ENCODE data around the gene TRIM14.
"Not testable (repeated sequence)": the region's sequence is repeated elsewhere in the genome, so short reads cannot be mapped to it uniquely, and the experiment has no call there.

The TRIM14 gene

GRCh38 chr9:98043915-98044314 lies 75.1 kb downstream of the TRIM14 start:
- no peak for DNase-seq

- DNase-seq = no peak
These were observed 78.8 kb downstream of the TRIM14 start for GRCh38 chr9:98040212-98040611.

- DNase-seq = no peak
These were observed 79.4 kb downstream of the TRIM14 start for GRCh38 chr9:98039607-98040017.

DNA sequence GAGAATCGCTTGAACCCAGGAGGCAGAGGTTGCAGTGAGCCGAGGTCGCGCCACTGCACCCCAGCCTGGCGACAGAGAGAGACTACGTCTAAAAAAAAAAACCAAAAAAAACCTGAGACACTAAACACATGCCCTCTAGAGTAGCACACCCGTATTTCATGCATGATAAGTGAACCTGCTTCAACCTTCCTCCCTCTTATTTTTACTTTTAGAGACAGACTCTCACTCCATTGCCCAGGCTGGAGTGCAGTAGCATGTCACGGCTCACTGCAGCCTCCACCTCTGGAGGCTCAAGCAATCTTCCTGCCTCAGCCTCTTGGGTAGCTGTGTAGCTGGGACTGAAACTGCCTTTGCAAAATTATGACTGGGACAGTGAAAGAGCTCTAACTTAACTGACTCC lies 80.1 kb downstream of the TRIM14 start:
- no peak for DNase-seq

- no peak for DNase-seq
These were observed 81.7 kb downstream of the TRIM14 start for GRCh38 chr9:98037357-98037756.

DNA sequence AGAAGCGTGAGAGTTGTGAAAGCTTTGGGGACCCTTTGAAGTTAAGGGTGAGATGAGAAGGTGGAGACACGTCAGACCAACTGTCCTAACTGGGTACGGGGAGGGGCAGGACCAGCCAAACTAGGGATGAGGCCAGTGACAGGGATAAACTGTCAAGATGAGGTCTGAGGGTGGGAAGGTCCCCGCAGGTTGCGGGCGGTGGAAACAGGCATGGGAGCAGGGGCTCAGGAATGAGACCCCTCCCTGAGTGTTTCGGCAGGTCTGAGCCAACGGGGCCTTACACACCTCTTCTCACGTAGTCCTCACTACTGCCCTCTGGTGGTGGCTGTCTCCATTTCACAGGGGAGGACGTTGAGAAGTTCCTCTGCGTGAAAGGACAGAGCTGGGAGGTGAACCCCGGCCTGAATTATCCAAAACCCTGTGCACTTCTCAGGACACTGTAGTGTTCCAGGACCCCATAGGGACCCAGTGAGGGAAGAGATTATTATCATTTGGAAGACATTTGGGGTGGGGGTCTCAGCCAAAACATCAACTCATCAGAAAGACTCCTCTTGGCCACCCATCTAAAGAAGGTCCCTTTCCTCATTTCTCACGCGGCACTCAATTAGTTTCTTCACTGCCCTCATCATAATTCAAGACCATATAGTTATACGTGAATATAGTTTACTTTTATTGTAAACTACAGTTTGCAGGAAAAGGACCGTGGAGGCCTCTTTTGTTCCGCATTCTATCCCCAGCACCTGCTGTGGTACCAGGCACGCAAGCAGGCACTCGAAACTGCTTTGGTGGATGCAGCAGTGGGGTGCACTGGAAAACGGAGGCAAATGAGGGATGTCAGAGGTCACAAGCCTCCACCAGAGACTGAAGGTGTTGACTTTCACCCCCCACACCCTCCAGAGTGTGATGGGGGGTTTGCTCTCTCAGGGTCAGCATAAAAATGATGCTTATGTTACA lies 84.2 kb downstream of the TRIM14 start:
- peak; percentile 89 for DNase-seq

DNA sequence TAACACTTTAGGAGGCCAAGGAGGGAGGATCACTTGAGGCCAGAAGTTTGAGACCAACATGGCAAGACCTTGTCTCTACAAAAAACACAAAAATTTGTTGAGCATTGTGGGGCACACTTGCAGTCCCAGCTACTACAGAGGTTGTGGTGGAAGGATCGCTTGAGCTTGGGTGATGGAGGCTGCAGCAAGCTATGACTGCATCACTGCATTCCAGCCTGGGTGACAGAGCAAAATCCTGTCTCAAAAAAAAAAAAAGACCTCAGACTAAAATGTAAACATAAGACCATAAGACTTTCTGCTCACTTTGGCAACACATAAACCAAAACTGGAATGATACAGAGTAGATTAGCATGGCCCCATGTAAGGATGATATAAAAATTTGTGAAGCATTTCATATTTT lies 87.1 kb downstream of the TRIM14 start:
- DNase-seq = no peak

GRCh38 chr9:98031169-98031568 lies 87.9 kb downstream of the TRIM14 start:
- DNase-seq = no peak

DNA sequence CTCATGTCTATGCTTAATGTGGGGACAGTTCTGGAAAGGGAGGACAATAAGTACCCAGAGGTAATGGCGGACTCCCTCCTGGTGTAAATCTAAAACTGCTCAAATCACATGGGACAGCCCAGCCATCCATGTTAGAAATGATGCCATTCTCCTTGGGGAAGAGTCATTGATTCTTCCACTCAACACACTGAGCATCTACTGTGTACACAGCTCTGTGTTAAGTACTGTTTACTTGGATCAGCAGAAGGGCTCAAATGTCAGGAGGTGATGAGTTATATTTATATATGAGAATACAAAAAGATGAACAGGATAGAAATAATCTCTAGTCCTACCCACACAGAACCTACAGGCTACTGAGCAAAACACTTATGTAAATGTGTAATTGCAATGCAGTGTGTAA lies 94.3 kb downstream of the TRIM14 start:
- DNase-seq = no peak

DNA sequence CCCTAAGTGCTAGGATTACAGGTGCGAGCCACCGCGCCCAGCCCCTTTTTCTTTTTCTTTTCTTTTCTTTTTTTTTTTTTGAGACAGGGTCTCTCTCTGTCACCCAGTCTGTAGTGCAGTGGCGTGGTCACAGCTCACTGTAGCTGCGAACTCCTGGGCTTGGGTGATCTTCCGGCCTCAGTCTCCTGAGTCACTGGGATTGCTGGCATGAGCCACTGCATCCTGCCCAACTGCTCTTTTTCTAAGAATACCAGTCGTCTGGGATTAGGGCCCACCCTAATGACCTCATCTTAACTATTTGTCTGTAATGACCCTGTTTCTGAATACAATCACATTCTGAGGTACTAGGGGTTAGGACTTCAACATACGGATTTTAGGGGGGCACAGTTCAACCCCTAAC lies 96.6 kb downstream of the TRIM14 start:
- no peak for DNase-seq

GRCh38 chr9:98021306-98022040 lies 97.5 kb downstream of the TRIM14 start:
- no peak for DNase-seq

DNA sequence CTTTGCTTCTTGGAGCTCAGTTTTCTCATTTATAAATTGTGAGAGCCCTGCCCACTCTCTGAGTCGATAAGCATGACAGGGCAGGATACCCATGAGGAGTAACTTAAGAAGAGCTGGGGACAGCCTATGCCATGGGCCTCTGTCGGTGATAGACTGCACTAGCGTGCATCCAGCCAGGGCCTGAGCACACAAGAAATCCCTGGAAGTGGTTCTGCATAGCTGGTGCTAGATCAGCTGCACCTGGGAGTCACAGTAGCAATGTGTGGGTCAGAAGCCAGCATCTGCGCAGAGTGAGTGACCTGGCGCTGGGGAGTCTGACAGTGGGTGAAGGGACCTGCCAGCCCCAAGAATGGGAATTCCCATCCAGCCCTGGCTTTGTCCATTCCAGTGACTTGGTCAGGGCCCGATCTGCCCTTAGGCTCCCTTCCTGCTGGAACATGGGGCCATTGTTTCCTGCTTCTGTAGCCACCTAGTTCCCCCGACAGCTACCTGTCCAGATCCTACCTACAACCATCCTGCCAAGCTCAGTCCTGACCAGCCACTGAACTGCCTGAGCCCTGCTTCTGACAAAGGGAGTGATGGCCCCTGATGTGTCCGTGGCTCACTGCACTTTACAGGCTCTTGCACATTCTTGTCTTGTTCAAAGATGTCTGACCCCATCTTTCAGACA lies 98.4 kb downstream of the TRIM14 start:
- no peak for DNase-seq

- DNase-seq = not testable (repeated sequence)
These were observed 99.2 kb downstream of the TRIM14 start for GRCh38 chr9:98019869-98020268.

Measured in CD4-positive, alpha-beta T cell treated with Interleukin-12 subunit alpha and Interleukin-12 subunit beta, for 1 hour (primary cell).